K562 (cell line): ENCODE results near the gene TP53BP2. TPM values are rescaled to one million over a fixed set of nuclear protein-coding genes. Genes with fewer than 3 reads are reported as not detected.
A peak's percentile ranks its signal among the peaks of the same experiment; 100 is the strongest.

Source experiments
- EGR1 ChIP-seq: fragments of 450-650 bp; conservative IDR thresholded peaks from 2 replicates; pipeline ENCODE4 v1.6.1; 2017; ENCODE audit warnings: mild to moderate bottlenecking
- ERF ChIP-seq: fragments of 450-650 bp; formaldehyde crosslinking; IDR thresholded peaks from 2 replicates; pipeline ENCODE4 v1.4.0; 2020; ENCODE audit warnings: mild to moderate bottlenecking, mixed read lengths
- ILF3 ChIP-seq: fragments of 450-650 bp; IDR thresholded peaks from 2 replicates; pipeline ENCODE4 v1.6.1; 2018; ENCODE audit warnings: antibody characterized with exemption, mild to moderate bottlenecking, moderate library complexity, borderline replicate concordance
- KLF6 ChIP-seq: fragments of 250-450 bp; sonication (Bioruptor Pico); IDR thresholded peaks from 2 replicates; pipeline ENCODE4 v1.4.0; 2020; ENCODE audit warnings: mild to moderate bottlenecking, moderate library complexity, borderline replicate concordance
- NFE2 ChIP-seq: IDR thresholded peaks from 2 replicates; pipeline ENCODE4 v1.6.1; 2014; ENCODE audit warnings: antibody characterized with exemption, low read depth
- NFIC ChIP-seq: fragments of 450-650 bp; IDR thresholded peaks from 2 replicates; pipeline ENCODE4 v1.6.1; 2017; ENCODE audit warnings: mild to moderate bottlenecking, inconsistent platforms
- PHF20 ChIP-seq: fragments of 450-650 bp; IDR thresholded peaks from 2 replicates; pipeline ENCODE4 v1.6.1; 2018; ENCODE audit not compliant: partially characterized antibody
- RBM15 ChIP-seq: fragments of 200-400 bp; formaldehyde crosslinking; IDR thresholded peaks from 2 replicates; pipeline ENCODE4 v1.6.1; 2018; ENCODE audit warnings: mild to moderate bottlenecking, low read length, moderate library complexity; ENCODE audit not compliant: insufficient read depth
- ZNF121 ChIP-seq: sonication (generic); formaldehyde crosslinking; conservative IDR thresholded peaks from 2 replicates; pipeline ENCODE4 v1.8.0; 2022; ENCODE audit warnings: missing genetic modification reagents
- ZNF184 ChIP-seq: sonication (generic); formaldehyde crosslinking; IDR thresholded peaks from 2 replicates; pipeline ENCODE4 v1.5.0; 2020; ENCODE audit warnings: missing genetic modification reagents
- ZNF311 ChIP-seq: fragments of 250-450 bp; sonication (Bioruptor Pico); IDR thresholded peaks from 2 replicates; pipeline ENCODE4 v1.4.0; 2020; ENCODE audit warnings: mild to moderate bottlenecking, moderate library complexity
- ZNF431 ChIP-seq: sonication (generic); formaldehyde crosslinking; IDR thresholded peaks from 2 replicates; pipeline ENCODE4 v1.8.0; 2022; ENCODE audit warnings: mild to moderate bottlenecking, missing genetic modification reagents
- polyA plus RNA-seq, 8 experiments: library from polyadenylated mRNA; depleted of rRNA in 4 of 8; stranded (reverse) in 5 of 8; unstranded in 3 of 8; fragments of >200 nt; fragmentation: Nextera tagmentation in 2 of 8; fragmentation: Illumina TruSeq in 1 of 8; extraction: Ambion mirVana in 2 of 8; extraction: Trizol in 1 of 8; gene quantifications; 2 replicates each; pipeline versions ENCODE4 v1.2.1 to v1.2.3, GENCODE V29; 2011 to 2014; ENCODE audit warnings: inconsistent platforms in 1 of 8, missing spikeins in 1 of 8
- total RNA-seq, 7 experiments: library from RNA; depleted of rRNA in 6 of 7; stranded (reverse); fragments of >200 nt in 6 of 7; fragmentation: Illumina TruSeq in 2 of 7; extraction: Trizol in 2 of 7; gene quantifications; 2 replicates each; pipeline versions ENCODE4 v1.2.1 to v1.2.3, GENCODE V29; 2011 to 2021; ENCODE audit warnings: low replicate concordance in 1 of 7
- TF ChIP-seq, protein P1 (sequence below): fragments of 450-650 bp; formaldehyde crosslinking; conservative IDR thresholded peaks from 2 replicates; pipeline ENCODE4 v1.4.0; 2022; ENCODE audit warnings: mild to moderate bottlenecking, missing genetic modification characterization
- TF ChIP-seq, protein P2 (sequence below): fragments of 250-450 bp; sonication (Bioruptor Pico); IDR thresholded peaks from 2 replicates; pipeline ENCODE4 v1.8.0; 2021; ENCODE audit warnings: borderline replicate concordance, mild to moderate bottlenecking, moderate library complexity; ENCODE audit not compliant: poor library complexity, severe bottlenecking
- TF ChIP-seq, protein P3 (sequence below): fragments of 150-350 bp; IDR thresholded peaks from 2 replicates; pipeline ENCODE4 v1.6.1; 2014; ENCODE audit warnings: low read depth, mild to moderate bottlenecking, low read length, borderline replicate concordance

The TP53BP2 gene
- total and polyA plus RNA-seq, 9 of the 15 experiments (the other 6 are each of a cell fraction or from before 2014, with no cell fraction given) = 17.0 to 69.6 (median 40.1) TPM

DNA sequence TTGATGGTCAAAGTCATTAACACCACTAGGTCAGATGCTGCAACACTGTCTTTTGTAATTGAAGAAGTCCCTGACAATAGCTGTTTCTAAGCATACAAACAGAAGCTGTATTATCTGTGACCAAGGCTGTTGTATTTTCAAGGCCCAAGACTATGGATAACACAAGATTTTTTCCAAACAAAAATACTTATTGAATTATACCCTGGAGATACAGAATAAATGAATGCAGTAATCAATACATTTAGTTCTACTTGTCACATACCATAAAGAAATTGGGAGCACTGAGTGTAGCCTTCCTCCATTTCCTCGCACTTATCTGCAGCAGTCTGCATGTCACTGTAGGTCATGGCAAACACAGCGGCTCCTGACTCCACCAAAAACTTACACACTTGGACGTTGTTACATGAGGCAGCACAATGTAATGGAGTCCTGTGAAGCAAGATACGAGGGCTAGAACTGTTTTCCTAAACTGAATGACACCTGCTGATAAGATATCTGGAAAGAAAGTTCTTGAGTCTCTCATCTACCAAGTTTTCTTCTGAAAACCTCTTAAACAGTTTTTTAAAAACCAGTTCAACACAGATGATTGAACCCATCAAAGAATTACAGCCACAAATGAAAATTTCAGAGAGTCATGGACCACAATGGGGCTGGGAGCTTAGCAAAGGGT lies 56.9 kb downstream of the TP53BP2 start (continued):
- peak; percentile 81; the same call in 1 of the 2 replicates for TF ChIP-seq KLF6 (CRISPR knock-in tag)
- TF ChIP-seq, protein P1, sequence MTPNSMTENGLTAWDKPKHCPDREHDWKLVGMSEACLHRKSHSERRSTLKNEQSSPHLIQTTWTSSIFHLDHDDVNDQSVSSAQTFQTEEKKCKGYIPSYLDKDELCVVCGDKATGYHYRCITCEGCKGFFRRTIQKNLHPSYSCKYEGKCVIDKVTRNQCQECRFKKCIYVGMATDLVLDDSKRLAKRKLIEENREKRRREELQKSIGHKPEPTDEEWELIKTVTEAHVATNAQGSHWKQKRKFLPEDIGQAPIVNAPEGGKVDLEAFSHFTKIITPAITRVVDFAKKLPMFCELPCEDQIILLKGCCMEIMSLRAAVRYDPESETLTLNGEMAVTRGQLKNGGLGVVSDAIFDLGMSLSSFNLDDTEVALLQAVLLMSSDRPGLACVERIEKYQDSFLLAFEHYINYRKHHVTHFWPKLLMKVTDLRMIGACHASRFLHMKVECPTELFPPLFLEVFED = no peak; the same call in 1 of the 2 replicates
- TF ChIP-seq ZNF184 (CRISPR knock-in tag) = no peak
- TF ChIP-seq, protein P2, sequence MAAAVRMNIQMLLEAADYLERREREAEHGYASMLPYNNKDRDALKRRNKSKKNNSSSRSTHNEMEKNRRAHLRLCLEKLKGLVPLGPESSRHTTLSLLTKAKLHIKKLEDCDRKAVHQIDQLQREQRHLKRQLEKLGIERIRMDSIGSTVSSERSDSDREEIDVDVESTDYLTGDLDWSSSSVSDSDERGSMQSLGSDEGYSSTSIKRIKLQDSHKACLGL (CRISPR knock-in tag) = no peak
- no peak for TF ChIP-seq PHF20
- TF ChIP-seq ZNF311 (CRISPR knock-in tag) = peak; percentile 94
- peak; percentile 37; the same call in 1 of the 2 replicates for TF ChIP-seq ZNF431
- TF ChIP-seq ERF = no peak
- no peak for TF ChIP-seq RBM15
- TF ChIP-seq, protein P3, sequence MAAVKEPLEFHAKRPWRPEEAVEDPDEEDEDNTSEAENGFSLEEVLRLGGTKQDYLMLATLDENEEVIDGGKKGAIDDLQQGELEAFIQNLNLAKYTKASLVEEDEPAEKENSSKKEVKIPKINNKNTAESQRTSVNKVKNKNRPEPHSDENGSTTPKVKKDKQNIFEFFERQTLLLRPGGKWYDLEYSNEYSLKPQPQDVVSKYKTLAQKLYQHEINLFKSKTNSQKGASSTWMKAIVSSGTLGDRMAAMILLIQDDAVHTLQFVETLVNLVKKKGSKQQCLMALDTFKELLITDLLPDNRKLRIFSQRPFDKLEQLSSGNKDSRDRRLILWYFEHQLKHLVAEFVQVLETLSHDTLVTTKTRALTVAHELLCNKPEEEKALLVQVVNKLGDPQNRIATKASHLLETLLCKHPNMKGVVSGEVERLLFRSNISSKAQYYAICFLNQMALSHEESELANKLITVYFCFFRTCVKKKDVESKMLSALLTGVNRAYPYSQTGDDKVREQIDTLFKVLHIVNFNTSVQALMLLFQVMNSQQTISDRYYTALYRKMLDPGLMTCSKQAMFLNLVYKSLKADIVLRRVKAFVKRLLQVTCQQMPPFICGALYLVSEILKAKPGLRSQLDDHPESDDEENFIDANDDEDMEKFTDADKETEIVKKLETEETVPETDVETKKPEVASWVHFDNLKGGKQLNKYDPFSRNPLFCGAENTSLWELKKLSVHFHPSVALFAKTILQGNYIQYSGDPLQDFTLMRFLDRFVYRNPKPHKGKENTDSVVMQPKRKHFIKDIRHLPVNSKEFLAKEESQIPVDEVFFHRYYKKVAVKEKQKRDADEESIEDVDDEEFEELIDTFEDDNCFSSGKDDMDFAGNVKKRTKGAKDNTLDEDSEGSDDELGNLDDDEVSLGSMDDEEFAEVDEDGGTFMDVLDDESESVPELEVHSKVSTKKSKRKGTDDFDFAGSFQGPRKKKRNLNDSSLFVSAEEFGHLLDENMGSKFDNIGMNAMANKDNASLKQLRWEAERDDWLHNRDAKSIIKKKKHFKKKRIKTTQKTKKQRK = no peak
- peak; percentile 98 for TF ChIP-seq NFE2
- TF ChIP-seq ILF3 = 0 out of 2 replicates have a peak, but pooled peaks have one; percentile 48
- TF ChIP-seq ZNF121 (CRISPR knock-in tag) = no peak
- no peak for TF ChIP-seq EGR1
- peak; percentile 94 for TF ChIP-seq NFIC
